Keratinocyte (primary cell): ENCODE data around the gene ZNF382. TPM values are rescaled to one million over a fixed set of nuclear protein-coding genes. Genes with fewer than 3 reads are reported as not detected.
"Not testable (repeated sequence)": the region's sequence is repeated elsewhere in the genome, so short reads cannot be mapped to it uniquely, and the experiment has no call there.

ENCODE experiments used
- DNase-seq: peaks from one replicate; pipeline ENCODE4 v3.0.0-alpha.2; 2011; ENCODE audit warnings: low read depth, missing footprints, low spot score
- FAIRE-seq: peaks from 2 replicates; lab custom pipeline; 2011; peaks lifted over from hg19 to GRCh38; lab: Jason Lieb, UNC
- H2AFZ ChIP-seq: 2 replicates; pipeline ENCODE4 v1.6.0; 2012; ENCODE audit warnings: low read length, control low read depth, inconsistent platforms; ENCODE audit not compliant: control insufficient read depth
- H3K27ac ChIP-seq: 2 replicates; pipeline ENCODE4 v1.5.1; 2011; ENCODE audit warnings: low read length; ENCODE audit not compliant: control insufficient read depth, insufficient read depth
- H3K27me3 ChIP-seq: 3 replicates; pipeline ENCODE4 v1.6.0; 2011; ENCODE audit warnings: low read length; ENCODE audit not compliant: control insufficient read depth, insufficient read depth; ENCODE audit errors: extremely low read depth
- H3K36me3 ChIP-seq, 2 experiments: 2 replicates in 1 of 2; 3 replicates in 1 of 2; pipeline ENCODE4 v1.5.1; 2011; ENCODE audit warnings: low read length in 2 of 2, mild to moderate bottlenecking in 1 of 2; ENCODE audit not compliant: control insufficient read depth in 2 of 2, insufficient read depth in 2 of 2; ENCODE audit errors: extremely low read depth in 1 of 2
- H3K4me1 ChIP-seq: 3 replicates; pipeline ENCODE4 v1.5.1; 2011; ENCODE audit warnings: low read length; ENCODE audit not compliant: control insufficient read depth, insufficient read depth; ENCODE audit errors: extremely low read depth
- H3K4me2 ChIP-seq: 3 replicates; pipeline ENCODE4 v1.6.0; 2011; ENCODE audit warnings: low read depth, low read length; ENCODE audit not compliant: control insufficient read depth, insufficient read depth; ENCODE audit errors: extremely low read depth
- H3K4me3 ChIP-seq, 3 experiments: fragments of 200-600 bp in 1 of 3; sonication (generic) in 1 of 3; 2 replicates in 2 of 3; 3 replicates in 1 of 3; pipeline ENCODE4 v1.5.1; 2011 to 2016; ENCODE audit warnings: low read length in 3 of 3, mild to moderate bottlenecking in 3 of 3, control low read depth in 2 of 3, inconsistent platforms in 1 of 3, low read depth in 1 of 3, mixed read lengths in 1 of 3, mixed run types in 1 of 3, moderate library complexity in 1 of 3; ENCODE audit not compliant: control insufficient read depth in 2 of 3, insufficient read depth in 2 of 3; ENCODE audit errors: extremely low read depth in 1 of 3
- H3K79me2 ChIP-seq: 2 replicates; pipeline ENCODE4 v1.6.0; 2012; ENCODE audit warnings: low read length; ENCODE audit not compliant: control insufficient read depth, insufficient read depth
- H3K9ac ChIP-seq: 3 replicates; pipeline ENCODE4 v1.6.0; 2011; ENCODE audit warnings: low read length; ENCODE audit not compliant: control insufficient read depth, insufficient read depth; ENCODE audit errors: extremely low read depth
- H3K9me1 ChIP-seq: 3 replicates; pipeline ENCODE4 v1.6.0; 2011; ENCODE audit warnings: low read length; ENCODE audit not compliant: control insufficient read depth, insufficient read depth; ENCODE audit errors: extremely low read depth
- H3K9me3 ChIP-seq: 2 replicates; pipeline ENCODE4 v1.5.1; 2012; ENCODE audit warnings: low read depth, low read length; ENCODE audit not compliant: control insufficient read depth
- H4K20me1 ChIP-seq: 3 replicates; pipeline ENCODE4 v1.6.0; 2011; ENCODE audit warnings: low read length; ENCODE audit not compliant: control insufficient read depth, insufficient read depth; ENCODE audit errors: extremely low read depth
- CTCF ChIP-seq, 3 experiments: IDR thresholded peaks in 1 of 3; conservative IDR thresholded peaks in 1 of 3; optimal IDR thresholded peaks in 1 of 3; 2 replicates in 2 of 3; 3 replicates in 1 of 3; pipeline versions ENCODE3 to v1.5.1; 2011; ENCODE audit warnings: low read length in 3 of 3, mild to moderate bottlenecking in 3 of 3, moderate library complexity in 2 of 3, control low read depth in 1 of 3, inconsistent platforms in 1 of 3; ENCODE audit not compliant: insufficient read depth in 2 of 3; ENCODE audit errors: extremely low read depth in 1 of 3
- EZH2 ChIP-seq: IDR thresholded peaks from one replicate; pipeline ENCODE4 v1.6.1; 2012; ENCODE audit warnings: inconsistent platforms, mild to moderate bottlenecking, low read length, moderate library complexity
- dilution Hi-C: fragments of 300-500 bp; cut with MboI; formaldehyde crosslinking; loops from one replicate; pipeline ENCODE4 v1.7.0; 2020; ENCODE audit warnings: low sequenced_read_pairs; ENCODE audit not compliant: extremely low pct_ligation_motif_present
- polyA plus RNA-seq, 5 experiments: library from polyadenylated mRNA; depleted of rRNA in 3 of 5; stranded (reverse) in 3 of 5; stranded (forward) in 1 of 5; unstranded in 1 of 5; fragments of >200 nt; gene quantifications; 1 replicate in 1 of 5; 2 replicates in 3 of 5; 3 replicates in 1 of 5; pipeline versions ENCODE4 v1.2.1 to v1.2.3, GENCODE V29; 2011 to 2012; ENCODE audit warnings: missing spikeins in 2 of 5, low read depth in 1 of 5, low replicate concordance in 1 of 5

Gene ZNF382
- polyA plus RNA-seq, 1 donor (not counting 4 experiments of a cell fraction or from before 2014, with no cell fraction given): 0.64 TPM

GRCh38 chr19:36577271-36577996, 27.7 kb upstream of the ZNF382 start:
- Histone ChIP-seq H3K9me3 (no peaks in the 10 kb centered on the region), H2AFZ (no peak overlapping the region), H3K9ac (no peak overlapping the region), H3K4me2 (no peak overlapping the region), H3K36me3 (peaks cover 14 to 16% of the 10 kb centered on the region in 2 experiments), H3K27me3 (no peaks in the 10 kb centered on the region), H3K4me1 (no peaks in the 10 kb centered on the region), H3K9me1 (no peaks in the 10 kb centered on the region), H3K4me3 (no peak overlapping the region), H3K27ac (no peak overlapping the region), H4K20me1 (no peaks in the 10 kb centered on the region), H3K79me2 (peaks cover 32% of the 10 kb centered on the region)
- dilution Hi-C loops: no loop called here
- FAIRE-seq (no peak), DNase-seq (no peak)
- TF ChIP-seq CTCF (optimal IDR thresholded peaks at IDR 0.05 in 1 of 3, IDR thresholded peaks at IDR 0.05 in 1 of 3, conservative IDR thresholded peaks at IDR 0.05 in 1 of 3; ENCODE audit: extremely low read depth in 1 of 3, insufficient read depth in 2 of 3, low read length in 3 of 3): no peak
- TF ChIP-seq EZH2: no peak

DNA sequence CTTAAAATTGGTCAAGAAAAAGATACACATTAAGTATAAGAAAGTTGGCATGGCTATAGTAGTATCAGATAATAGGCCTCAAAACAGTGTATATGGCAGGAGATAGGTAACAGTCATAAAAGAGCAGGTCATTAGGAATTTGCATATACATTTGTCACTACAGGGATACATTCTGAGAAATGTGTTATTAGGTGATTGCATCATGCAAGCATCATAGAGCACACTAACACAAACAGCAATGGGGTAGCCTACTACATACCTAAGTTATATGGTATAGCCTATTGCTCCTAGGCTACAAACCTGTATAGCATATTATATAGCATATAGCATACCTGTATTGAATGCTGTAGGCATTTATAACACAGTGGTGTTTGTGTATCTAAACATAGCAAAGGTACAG, 25.9 kb upstream of the ZNF382 start:
- dilution Hi-C loops: no loop called here
- Histone ChIP-seq H3K27me3 (no peaks in the 10 kb centered on the region), H3K9me1 (no peaks in the 10 kb centered on the region), H3K79me2 (peaks cover 15% of the 10 kb centered on the region), H3K4me1 (no peaks in the 10 kb centered on the region), H3K9ac (no peak overlapping the region), H3K9me3 (no peaks in the 10 kb centered on the region), H3K4me3 (no peak overlapping the region), H3K27ac (no peak overlapping the region), H3K36me3 (peaks cover 14 to 16% of the 10 kb centered on the region in 2 experiments), H4K20me1 (no peaks in the 10 kb centered on the region), H2AFZ (no peak overlapping the region), H3K4me2 (no peak overlapping the region)
- FAIRE-seq (no peak), DNase-seq (no peak)
- no peak for TF ChIP-seq CTCF (optimal IDR thresholded peaks at IDR 0.05 in 1 of 3, IDR thresholded peaks at IDR 0.05 in 1 of 3, conservative IDR thresholded peaks at IDR 0.05 in 1 of 3; ENCODE audit: extremely low read depth in 1 of 3, insufficient read depth in 2 of 3, low read length in 3 of 3)
- TF ChIP-seq EZH2: no peak

- H3K27me3 ChIP-seq, H3K36me3 ChIP-seq, H3K9ac ChIP-seq, H3K9me3 ChIP-seq, H2AFZ ChIP-seq, H3K27ac ChIP-seq, H3K4me1 ChIP-seq, FAIRE-seq, H4K20me1 ChIP-seq, dilution Hi-C loops, H3K79me2 ChIP-seq, H3K4me3 ChIP-seq, H3K4me2 ChIP-seq, H3K9me1 ChIP-seq, DNase-seq: not testable (repeated sequence)
Observed at GRCh38 chr19:36602681-36603080, 2.4 kb upstream of the ZNF382 start.
